B cell (primary cell): Measurements from ENCODE around the gene CTNNBL1.

ENCODE experiments used
- EZH2 ChIP-seq: IDR thresholded peaks from 2 replicates; pipeline ENCODE4 v1.6.1; 2012; ENCODE audit warnings: borderline replicate concordance, low read depth, mild to moderate bottlenecking, moderate library complexity, low read length; ENCODE audit not compliant: insufficient read depth, poor library complexity, severe bottlenecking
- TF ChIP-seq, protein P1 (sequence below): fragments of 200-600 bp; IDR thresholded peaks from one replicate; pipeline ENCODE4 v1.8.0; 2022; ENCODE audit warnings: antibody characterized with exemption, mild to moderate bottlenecking

DNA sequence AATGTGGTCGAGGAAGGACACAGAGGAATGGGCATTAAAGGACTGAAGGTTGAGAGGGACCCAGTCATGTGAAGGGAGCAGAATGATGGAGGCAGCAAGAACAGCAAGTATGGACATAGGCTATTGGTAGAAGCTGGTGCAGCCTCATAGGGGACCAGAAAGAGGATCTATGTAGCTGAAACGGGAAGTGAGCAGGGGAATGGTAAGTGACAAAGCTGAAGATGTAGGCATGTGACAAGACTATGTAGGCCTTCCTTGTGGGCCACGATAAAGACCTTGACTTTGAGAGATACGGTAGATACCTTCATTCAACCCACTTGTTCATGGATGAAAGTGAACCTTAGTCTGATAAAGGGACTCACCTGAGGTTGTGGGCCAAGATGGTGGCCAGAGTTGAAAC, 3.5 kb downstream of the CTNNBL1 start:
- TF ChIP-seq, protein P1, sequence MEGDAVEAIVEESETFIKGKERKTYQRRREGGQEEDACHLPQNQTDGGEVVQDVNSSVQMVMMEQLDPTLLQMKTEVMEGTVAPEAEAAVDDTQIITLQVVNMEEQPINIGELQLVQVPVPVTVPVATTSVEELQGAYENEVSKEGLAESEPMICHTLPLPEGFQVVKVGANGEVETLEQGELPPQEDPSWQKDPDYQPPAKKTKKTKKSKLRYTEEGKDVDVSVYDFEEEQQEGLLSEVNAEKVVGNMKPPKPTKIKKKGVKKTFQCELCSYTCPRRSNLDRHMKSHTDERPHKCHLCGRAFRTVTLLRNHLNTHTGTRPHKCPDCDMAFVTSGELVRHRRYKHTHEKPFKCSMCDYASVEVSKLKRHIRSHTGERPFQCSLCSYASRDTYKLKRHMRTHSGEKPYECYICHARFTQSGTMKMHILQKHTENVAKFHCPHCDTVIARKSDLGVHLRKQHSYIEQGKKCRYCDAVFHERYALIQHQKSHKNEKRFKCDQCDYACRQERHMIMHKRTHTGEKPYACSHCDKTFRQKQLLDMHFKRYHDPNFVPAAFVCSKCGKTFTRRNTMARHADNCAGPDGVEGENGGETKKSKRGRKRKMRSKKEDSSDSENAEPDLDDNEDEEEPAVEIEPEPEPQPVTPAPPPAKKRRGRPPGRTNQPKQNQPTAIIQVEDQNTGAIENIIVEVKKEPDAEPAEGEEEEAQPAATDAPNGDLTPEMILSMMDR, result no peak
- no peak for TF ChIP-seq EZH2
